ENCODE measurements around the gene IL12RB1.

IL12RB1 gene

GRCh38 chr19:18086590-18087138 is at the start of gene IL12RB1:
IL12RB1 (minus strand) TSS chr19:18086934; CDS start chr19:18086823, 111 bp downstream.
- DNase-seq (ENCODE audit: low spot score), result no peak

GRCh38 chr19:18135712-18136584 is 49.2 kb upstream of the IL12RB1 start:
- DNase-seq (ENCODE audit: low spot score), result no peak

GRCh38 chr19:18131841-18132596 is 45.3 kb upstream of the IL12RB1 start:
- DNase-seq (ENCODE audit: low spot score), result no peak

GRCh38 chr19:18130523-18131242 is 43.9 kb upstream of the IL12RB1 start:
- no peak for DNase-seq (ENCODE audit: low spot score)

GRCh38 chr19:18128805-18129204 is 42.1 kb upstream of the IL12RB1 start:
- DNase-seq (ENCODE audit: low spot score), result no peak

GRCh38 chr19:18128044-18128443 is 41.3 kb upstream of the IL12RB1 start:
- DNase-seq (ENCODE audit: low spot score), result no peak

GRCh38 chr19:18126097-18126496 is 39.4 kb upstream of the IL12RB1 start:
- DNase-seq (ENCODE audit: low spot score), result no peak

GRCh38 chr19:18123819-18124218 is 37.1 kb upstream of the IL12RB1 start:
- no peak for DNase-seq (ENCODE audit: low spot score)

- no peak for DNase-seq (ENCODE audit: low spot score)
These were observed 36.4 kb upstream of the IL12RB1 start for GRCh38 chr19:18122860-18123795.

- DNase-seq (ENCODE audit: low spot score), result no peak
These were observed 35.7 kb upstream of the IL12RB1 start for GRCh38 chr19:18122424-18122823.

GRCh38 chr19:18121166-18121565 is 34.4 kb upstream of the IL12RB1 start:
- no peak for DNase-seq (ENCODE audit: low spot score)

- no peak for DNase-seq (ENCODE audit: low spot score)
These were observed 33.4 kb upstream of the IL12RB1 start for GRCh38 chr19:18120127-18120526.

GRCh38 chr19:18119717-18120105 is 33.0 kb upstream of the IL12RB1 start:
- DNase-seq (ENCODE audit: low spot score), result peak; percentile 84

GRCh38 chr19:18119013-18119716 is 32.4 kb upstream of the IL12RB1 start:
- peak; percentile 82 for DNase-seq (ENCODE audit: low spot score)

- DNase-seq (ENCODE audit: low spot score), result no peak
These were observed 31.8 kb upstream of the IL12RB1 start for GRCh38 chr19:18118420-18119012.

- peak; percentile 90 for DNase-seq (ENCODE audit: low spot score)
These were observed 31.1 kb upstream of the IL12RB1 start for GRCh38 chr19:18117692-18118378.

- DNase-seq (ENCODE audit: low spot score), result no peak
These were observed 30.6 kb upstream of the IL12RB1 start for GRCh38 chr19:18117364-18117691.

GRCh38 chr19:18114483-18114882 is 27.7 kb upstream of the IL12RB1 start:
- DNase-seq (ENCODE audit: low spot score), result no peak

- DNase-seq (ENCODE audit: low spot score), result no peak
These were observed 27.1 kb upstream of the IL12RB1 start for GRCh38 chr19:18113827-18114226.
